Erythroblast (primary cell): ENCODE measurements around the gene PMM1.
"Not testable (repeated sequence)": the region's sequence is repeated elsewhere in the genome, so short reads cannot be mapped to it uniquely, and the experiment has no call there.

ENCODE experiments used
- DNase-seq, 2 experiments: peaks; one replicate each; lab custom pipeline; 2025; lab: John Stamatoyannopoulos, UW
- GATA1 ChIP-seq: IDR thresholded peaks from 2 replicates; pipeline ENCODE4 v1.6.1; 2011; ENCODE audit warnings: low read depth, mild to moderate bottlenecking, control low read depth, low read length, moderate library complexity
- POLR2A ChIP-seq: IDR thresholded peaks from 2 replicates; pipeline ENCODE4 v1.6.1; 2011; ENCODE audit warnings: mild to moderate bottlenecking, low read length

Gene PMM1

DNA sequence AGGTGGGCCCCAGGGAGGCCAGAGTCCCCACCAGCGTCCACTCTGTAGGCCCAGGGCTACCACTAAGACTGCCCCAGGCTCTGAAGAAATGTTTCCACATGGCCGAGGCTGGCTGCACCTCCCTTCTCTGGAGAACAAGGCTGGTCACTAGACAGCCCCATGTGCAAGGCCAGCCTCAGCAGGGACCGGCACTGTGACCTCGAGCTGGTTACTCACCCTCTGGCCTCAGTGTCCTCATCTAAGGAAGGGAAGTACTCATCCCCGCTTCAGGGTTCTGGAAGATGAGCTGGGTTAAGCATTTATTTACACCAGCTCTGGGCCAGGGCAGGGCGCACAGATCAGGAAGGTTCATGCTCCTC is 9.7 kb downstream of the PMM1 start:
- no peak for DNase-seq
- TF ChIP-seq GATA1 (no peak), POLR2A (no peak)

- TF ChIP-seq POLR2A (no peak), GATA1 (no peak)
- no peak for DNase-seq
Measured at GRCh38 chr22:41579297-41579996, 10.2 kb downstream of the PMM1 start.

GRCh38 chr22:41578818-41579217 is 10.8 kb downstream of the PMM1 start:
- TF ChIP-seq POLR2A (no peak), GATA1 (no peak)
- DNase-seq = no peak

- no peak for DNase-seq
- TF ChIP-seq POLR2A (no peak), GATA1 (no peak)
Measured at GRCh38 chr22:41578114-41578513, 11.5 kb downstream of the PMM1 start.

DNA sequence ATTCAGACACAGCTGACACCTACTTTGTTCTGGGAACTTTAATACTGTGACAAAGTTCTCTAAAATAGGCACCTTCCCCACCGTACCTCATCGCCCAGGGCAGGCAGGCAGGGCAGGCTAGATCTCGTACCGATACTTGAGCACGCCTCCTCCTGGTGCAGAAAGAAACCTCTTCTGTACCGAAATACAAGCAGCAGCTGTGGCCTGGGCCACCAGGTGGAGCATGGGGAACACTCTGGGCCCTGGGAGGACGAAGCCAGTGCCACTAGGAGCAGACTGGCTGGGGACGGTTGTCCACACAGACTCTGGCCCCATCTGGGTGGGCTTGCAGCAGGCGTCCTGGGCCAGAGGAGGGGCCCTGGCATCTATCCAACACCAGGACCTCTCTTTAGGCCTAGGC is 12.8 kb downstream of the PMM1 start:
- DNase-seq = peak; percentile 81 to 83

DNA sequence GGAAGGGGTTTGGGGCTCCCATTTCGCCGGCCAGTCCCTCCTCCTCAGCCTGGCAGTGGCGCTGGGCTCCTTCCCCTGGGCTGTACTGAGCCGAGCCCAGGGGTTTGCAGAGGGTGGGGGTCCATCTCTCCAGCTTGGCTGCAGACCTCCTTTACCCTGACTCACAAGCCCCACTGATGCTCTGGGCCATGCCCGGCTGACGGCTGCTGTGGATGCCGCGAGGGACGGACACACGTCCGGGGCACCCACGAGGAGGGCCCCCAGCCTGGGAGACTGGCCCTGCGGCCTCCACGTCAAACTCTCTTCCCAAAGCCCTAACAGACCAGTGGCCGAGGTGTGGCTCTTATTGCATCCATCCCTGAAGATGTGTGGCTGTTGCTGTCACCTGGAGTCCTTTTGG is 14.1 kb downstream of the PMM1 start:
- DNase-seq = no peak
- TF ChIP-seq POLR2A = no peak
- TF ChIP-seq GATA1 = no peak

More for the DNA sequence above, 12.8 kb downstream of the PMM1 start:
- TF ChIP-seq GATA1 (no peak), POLR2A (no peak)

- peak; percentile 78 to 83 for DNase-seq
- no peak for TF ChIP-seq GATA1
- TF ChIP-seq POLR2A = no peak
Measured at GRCh38 chr22:41574847-41575381, 14.7 kb downstream of the PMM1 start.

DNA sequence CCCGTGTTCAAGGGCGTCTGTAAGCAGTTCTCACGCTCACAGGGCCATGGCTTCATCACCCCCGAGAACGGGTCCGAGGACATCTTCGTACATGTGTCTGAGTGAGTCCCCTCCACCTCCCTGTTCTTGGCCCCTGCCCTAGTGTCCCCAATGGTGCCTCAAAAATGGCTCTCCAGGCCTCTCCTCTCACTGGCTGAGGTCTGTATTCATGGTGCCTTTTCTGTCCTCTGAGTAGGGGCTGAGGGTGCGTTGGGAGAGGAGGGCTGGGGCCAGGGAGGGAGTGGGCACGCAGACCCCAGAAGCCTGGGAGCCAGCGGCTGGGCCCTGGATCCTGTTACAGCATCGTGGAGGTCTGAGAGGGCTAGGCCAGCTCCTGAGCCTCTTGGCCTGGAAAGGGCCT is 16.0 kb downstream of the PMM1 start:
- no peak for TF ChIP-seq POLR2A
- no peak for TF ChIP-seq GATA1
- no peak for DNase-seq

DNA sequence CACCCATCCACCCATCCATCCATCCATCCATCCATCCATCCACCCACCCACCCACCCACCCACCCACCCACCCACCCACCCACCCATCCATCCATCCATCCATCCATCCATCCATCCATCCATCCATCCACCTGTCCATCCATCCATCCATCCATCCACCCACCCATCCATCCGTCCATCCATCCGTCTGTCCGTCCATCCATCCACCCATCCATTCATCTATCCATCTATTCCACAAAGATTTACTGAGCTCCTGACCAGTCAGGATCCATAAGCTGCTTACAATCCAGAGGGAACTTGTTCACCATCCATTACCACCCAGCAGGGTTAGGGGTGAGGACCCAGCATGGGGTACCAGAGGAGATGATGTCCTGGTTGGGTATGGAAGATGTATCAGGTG is 17.3 kb downstream of the PMM1 start:
- DNase-seq = not testable (repeated sequence)

GRCh38 chr22:41571786-41572185 is 17.9 kb downstream of the PMM1 start:
- TF ChIP-seq POLR2A = no peak
- no peak for TF ChIP-seq GATA1
- no peak for DNase-seq

DNA sequence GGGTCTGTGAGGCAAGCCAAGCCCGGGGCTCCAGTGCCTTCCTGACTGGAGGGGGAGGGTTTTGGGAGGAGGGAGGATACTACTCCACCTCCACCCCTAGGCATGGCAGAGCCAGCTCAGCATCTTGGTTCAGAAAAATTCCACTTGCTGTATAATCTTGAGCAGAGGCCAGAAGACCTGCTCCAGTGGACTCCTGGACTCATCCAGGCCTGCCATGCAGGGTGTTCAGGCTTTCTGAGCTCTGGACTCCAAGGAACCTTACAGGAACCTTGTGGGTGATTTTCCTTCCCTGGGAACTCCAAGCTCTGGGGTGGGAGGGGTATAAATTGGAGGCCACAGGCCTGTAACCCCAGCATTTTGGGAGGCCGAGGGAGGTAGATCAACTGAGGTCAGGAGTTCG is 19.4 kb downstream of the PMM1 start:
- TF ChIP-seq GATA1 = no peak
- no peak for TF ChIP-seq POLR2A

DNA sequence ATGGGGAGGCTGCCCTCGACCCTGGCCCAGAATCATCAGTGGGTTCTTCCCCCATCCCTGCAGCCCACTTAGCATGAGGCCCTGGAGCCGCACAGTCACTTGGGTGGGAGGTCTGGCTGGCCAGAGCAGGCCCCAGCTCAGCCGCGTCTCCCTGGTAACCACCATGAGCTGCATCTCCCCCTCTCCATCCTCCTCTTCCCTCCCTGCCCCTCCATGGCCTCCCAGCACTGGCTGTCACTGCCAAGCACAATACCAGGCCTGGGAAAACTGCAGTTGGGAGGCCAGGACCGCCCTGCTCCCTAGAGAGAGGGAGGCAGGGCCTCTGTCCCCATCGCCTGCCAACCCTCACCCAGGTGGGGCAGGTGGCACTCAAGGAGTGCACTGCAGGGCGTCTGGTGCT is 20.8 kb downstream of the PMM1 start:
- TF ChIP-seq GATA1 (no peak), POLR2A (no peak)
- no peak for DNase-seq

More for the DNA sequence above, 19.4 kb downstream of the PMM1 start:
- DNase-seq = no peak

DNA sequence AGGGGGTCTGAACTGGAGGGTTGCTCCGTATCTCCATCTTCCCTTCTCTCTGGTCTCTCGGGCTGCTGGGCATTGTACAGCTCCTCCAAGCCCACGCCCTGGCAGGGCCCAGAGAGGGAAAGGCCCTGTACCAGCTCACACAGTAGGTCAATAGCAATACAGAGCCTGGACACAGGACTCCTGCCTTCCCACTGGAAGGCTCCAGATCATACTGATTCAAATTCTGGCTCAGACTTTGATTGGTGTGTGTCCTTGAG is 22.2 kb downstream of the PMM1 start:
- TF ChIP-seq POLR2A = no peak
- DNase-seq = no peak

DNA sequence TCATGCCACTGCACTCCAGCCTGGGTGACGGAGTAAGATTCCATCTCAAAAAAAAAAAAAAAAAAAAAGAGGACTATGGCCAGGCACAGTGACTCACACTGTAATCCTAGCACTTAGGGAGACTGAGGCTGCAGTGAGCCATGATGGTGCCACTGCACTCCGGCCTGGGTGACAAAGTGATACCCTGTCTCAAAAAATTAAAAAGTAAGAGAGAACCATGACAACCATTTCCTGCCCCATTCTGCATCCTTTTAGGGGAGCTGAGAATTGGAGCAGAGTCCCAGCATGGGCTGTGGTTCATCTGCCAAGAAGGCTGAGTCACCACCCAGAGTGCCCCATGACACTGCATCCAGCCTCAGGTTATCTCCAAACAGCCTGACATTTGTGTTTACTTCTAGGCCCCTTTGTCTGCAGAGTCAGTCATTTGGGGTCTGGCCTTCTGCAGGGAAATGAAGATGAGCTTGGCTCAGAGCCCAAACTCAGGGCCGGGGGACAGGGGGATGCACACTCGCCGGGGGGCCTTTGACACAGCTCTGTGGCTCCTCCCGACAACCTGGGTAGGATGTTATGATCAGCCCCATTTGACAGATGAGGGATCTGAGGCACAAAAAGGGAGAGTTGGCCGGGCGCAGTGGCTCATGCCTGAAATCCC is 24.1 kb downstream of the PMM1 start:
- DNase-seq = peak; percentile 93 to 94
- TF ChIP-seq POLR2A = no peak
- TF ChIP-seq GATA1 = no peak

DNA sequence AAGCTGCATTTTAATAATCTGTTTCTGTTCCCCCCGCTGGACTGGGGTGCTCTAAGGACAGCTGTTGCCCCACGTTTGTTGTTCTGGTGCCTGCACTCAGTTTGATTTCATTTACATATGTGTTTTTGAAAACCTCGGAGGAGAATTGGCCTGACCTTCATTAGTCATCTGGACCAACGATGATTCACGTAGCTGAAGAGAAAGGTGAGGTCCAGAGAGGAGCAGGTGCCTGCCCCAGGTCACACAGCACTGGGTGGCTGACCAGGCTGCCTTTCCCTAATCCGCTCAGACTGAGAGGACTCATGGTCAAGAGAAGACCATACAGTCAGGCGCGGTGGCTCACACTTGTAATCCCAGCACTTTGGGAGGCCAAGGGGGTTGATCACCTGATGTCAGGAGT is 25.1 kb downstream of the PMM1 start:
- DNase-seq = no peak
- TF ChIP-seq POLR2A (no peak), GATA1 (no peak)
